Aorta (tissue), 5 donors: ENCODE measurements around the gene JARID2. TPM values are rescaled to one million over a fixed set of nuclear protein-coding genes. Genes with fewer than 3 reads are reported as not detected.
"Not testable (repeated sequence)": the region's sequence is repeated elsewhere in the genome, so short reads cannot be mapped to it uniquely, and the experiment has no call there.

Source experiments
- ATAC-seq: fragments of 200-7000 bp; cut with Tn5 transposase; one replicate; pipeline ENCODE4 v1.9.1; 2022; ENCODE audit warnings: moderate library complexity; ENCODE audit not compliant: low FRiP score
- DNase-seq, 2 donors: peaks; one replicate each; pipeline ENCODE4 v3.0.0-alpha.2; 2020
- H3K27ac ChIP-seq, 2 donors: one replicate each; pipeline ENCODE4 v1.5.1; 2013; ENCODE audit warnings: low read length in 2 of 2, mild to moderate bottlenecking in 2 of 2, moderate library complexity in 2 of 2, control low read depth in 1 of 2, inconsistent platforms in 1 of 2, low read depth in 1 of 2
- H3K27me3 ChIP-seq, 2 donors: one replicate each; pipeline ENCODE4 v1.6.1; 2013; ENCODE audit warnings: control low read depth in 1 of 2, low read length in 1 of 2, mild to moderate bottlenecking in 1 of 2, moderate library complexity in 1 of 2; ENCODE audit not compliant: insufficient read depth in 2 of 2, control insufficient read depth in 1 of 2
- H3K36me3 ChIP-seq, 2 donors: one replicate each; pipeline ENCODE4 v1.6.1; 2013; ENCODE audit warnings: control low read depth in 1 of 2, low read length in 1 of 2, mild to moderate bottlenecking in 1 of 2; ENCODE audit not compliant: insufficient read depth in 2 of 2, control insufficient read depth in 1 of 2
- H3K4me1 ChIP-seq, 2 donors: one replicate each; pipeline ENCODE4 v1.6.1; 2013; ENCODE audit warnings: low read length in 2 of 2, control low read depth in 1 of 2, mild to moderate bottlenecking in 1 of 2, moderate library complexity in 1 of 2; ENCODE audit not compliant: insufficient read depth in 2 of 2, control insufficient read depth in 1 of 2
- H3K4me3 ChIP-seq, 2 donors: one replicate each; pipeline ENCODE4 v1.5.1; 2013; ENCODE audit warnings: low read length in 2 of 2, control low read depth in 1 of 2, mild to moderate bottlenecking in 1 of 2
- H3K9me3 ChIP-seq: one replicate; pipeline ENCODE4 v1.6.1; 2013; ENCODE audit warnings: mild to moderate bottlenecking, low read length; ENCODE audit not compliant: control insufficient read depth
- WGBS, 2 donors: extraction: QIAGEN DNeasy Blood & Tissue Kit; methylation state at CpG; one replicate each; pipeline ENCODE4 v1.1.7; 2013; 5-methylcytosine and 5-hydroxymethylcytosine counted together
- intact Hi-C, 2 donors: fragments of 100-400 bp; cut with DNase I; formaldehyde crosslinking; loops; one replicate each; pipeline versions ENCODE4 v1.14.2 to v1.15.0; 2022
- polyA plus RNA-seq, 2 donors: library from polyadenylated mRNA; stranded (reverse); fragments of 200-250 nt; gene quantifications; one replicate each; pipeline ENCODE4 v1.2.3, GENCODE V29; 2013
- total RNA-seq, 2 donors: library from RNA; stranded (reverse); fragmentation: NEBNext Ultra II Directional; extraction: Animal tissue kit (Norgen Biotek cat#: 25700); gene quantifications; one replicate each; pipeline ENCODE4 v1.2.1, GENCODE V29; 2021
- donor health status: healthy with polysubstance abuse.
- donor health status: Bipolar disorder and iron deficiency.
- donor health status: DM: no; HTN: no; CAD: no.
- donor health status: DM: no; HTN: no; CAD: no.
- donor health status: DM: yes; HTN: yes; CAD: no.

JARID2 gene
- total and polyA plus RNA-seq, 4 donors = 0.88 to 13.0 (median 7.1) TPM

- no peak overlapping the region for H3K4me3 ChIP-seq
- H3K9me3 ChIP-seq = no peaks in the 10 kb centered on the region
- WGBS, 2 donors = 46 to 50% methylated on average over 1 of the region's 1 CpG
- no peak overlapping the region for H3K27ac ChIP-seq
- no peaks in the 10 kb centered on the region for H3K27me3 ChIP-seq
- intact Hi-C loops = no loop called here
- H3K4me1 ChIP-seq = peaks cover 0 to 1% of the 10 kb centered on the region in 2 donors
- H3K36me3 ChIP-seq = no peaks in the 10 kb centered on the region
- ATAC-seq (no peak), DNase-seq (no peak)
These were observed 164.9 kb downstream of the JARID2 start for GRCh38 chr6:15410752-15411151.

GRCh38 chr6:15411766-15412165 lies 165.9 kb downstream of the JARID2 start:
- ATAC-seq (no peak), DNase-seq (no peak)
- peaks cover 0 to 1% of the 10 kb centered on the region in 2 donors for H3K4me1 ChIP-seq
- H3K9me3 ChIP-seq = no peaks in the 10 kb centered on the region
- no peaks in the 10 kb centered on the region for H3K27me3 ChIP-seq
- H3K27ac ChIP-seq = no peak overlapping the region
- no peak overlapping the region for H3K4me3 ChIP-seq
- H3K36me3 ChIP-seq = no peaks in the 10 kb centered on the region
- 89 to 94% methylated on average over 2 of the region's 2 CpGs for WGBS, 2 donors
- intact Hi-C loops = no loop called here

- H3K9me3 ChIP-seq = no peaks in the 10 kb centered on the region
- WGBS, 2 donors = 94 to 99% methylated on average over 9 of the region's 9 CpGs
- H3K36me3 ChIP-seq = no peaks in the 10 kb centered on the region
- peaks cover 0 to 1% of the 10 kb centered on the region in 2 donors for H3K4me1 ChIP-seq
- no peak overlapping the region for H3K27ac ChIP-seq
- DNase-seq = no peak
- no peak overlapping the region for H3K4me3 ChIP-seq
- intact Hi-C loops = no loop called here
- ATAC-seq = no peak
- H3K27me3 ChIP-seq = no peaks in the 10 kb centered on the region
These were observed 166.9 kb downstream of the JARID2 start for GRCh38 chr6:15412767-15413166.

GRCh38 chr6:15413466-15414234 lies 167.8 kb downstream of the JARID2 start:
- no peak for ATAC-seq
- WGBS, 2 donors = 31 to 41% methylated on average over 6 of the region's 6 CpGs
- H3K27ac ChIP-seq = no peak overlapping the region

GRCh38 chr6:15414235-15414612 lies 168.4 kb downstream of the JARID2 start:
- H3K9me3 ChIP-seq = peaks cover 1% of the 10 kb centered on the region
- intact Hi-C loops = no loop called here
- H3K36me3 ChIP-seq = no peaks in the 10 kb centered on the region
- no peaks in the 10 kb centered on the region for H3K27me3 ChIP-seq
- peaks cover 0 to under 1% of the 10 kb centered on the region in 2 donors for H3K4me1 ChIP-seq
- 41 to 67% methylated on average over 2 of the region's 2 CpGs for WGBS, 2 donors
- H3K4me3 ChIP-seq = no peak overlapping the region
- no peak for ATAC-seq
- DNase-seq = no peak
- no peak overlapping the region for H3K27ac ChIP-seq

More at GRCh38 chr6:15413466-15414234, 167.8 kb downstream of the JARID2 start:
- Histone ChIP-seq H3K4me3 (no peak overlapping the region), H3K9me3 (peaks cover 1% of the 10 kb centered on the region), H3K27me3 (no peaks in the 10 kb centered on the region), H3K4me1 (peaks cover 0 to 1% of the 10 kb centered on the region in 2 donors), H3K36me3 (no peaks in the 10 kb centered on the region)
- no peak for DNase-seq
- intact Hi-C loops = no loop called here

GRCh38 chr6:15415622-15416021 lies 169.8 kb downstream of the JARID2 start:
- H3K4me3 ChIP-seq, ATAC-seq, H3K9me3 ChIP-seq, H3K27ac ChIP-seq, H3K4me1 ChIP-seq, intact Hi-C loops, H3K27me3 ChIP-seq, H3K36me3 ChIP-seq, DNase-seq: not testable (repeated sequence)
- WGBS, 2 donors = 96 to 100% methylated on average over 12 to 30 of the region's 30 CpGs

- DNase-seq (no peak), ATAC-seq (no peak)
- Histone ChIP-seq H3K4me3 (no peak overlapping the region), H3K4me1 (no peaks in the 10 kb centered on the region), H3K27ac (no peak overlapping the region), H3K27me3 (no peaks in the 10 kb centered on the region), H3K9me3 (peaks cover 1% of the 10 kb centered on the region), H3K36me3 (no peaks in the 10 kb centered on the region)
- intact Hi-C loops = no loop called here
- WGBS, 2 donors = 84 to 87% methylated on average over 6 of the region's 6 CpGs
These were observed 171.2 kb downstream of the JARID2 start for GRCh38 chr6:15416932-15417509.

- Histone ChIP-seq H3K36me3 (no peaks in the 10 kb centered on the region), H3K4me1 (no peaks in the 10 kb centered on the region), H3K9me3 (peaks cover 1% of the 10 kb centered on the region), H3K27me3 (no peaks in the 10 kb centered on the region), H3K27ac (no peak overlapping the region), H3K4me3 (no peak overlapping the region)
- DNase-seq = no peak
- no peak for ATAC-seq
- intact Hi-C loops = no loop called here
- WGBS, 2 donors = 92 to 93% methylated on average over 5 of the region's 5 CpGs
These were observed 171.9 kb downstream of the JARID2 start for GRCh38 chr6:15417811-15418210.

- 98 to 99% methylated on average over 2 of the region's 2 CpGs for WGBS, 2 donors
- Histone ChIP-seq H3K4me1 (no peaks in the 10 kb centered on the region), H3K27me3 (no peaks in the 10 kb centered on the region), H3K27ac (no peak overlapping the region), H3K9me3 (peaks cover 1% of the 10 kb centered on the region), H3K4me3 (no peak overlapping the region), H3K36me3 (no peaks in the 10 kb centered on the region)
- no peak for DNase-seq
- intact Hi-C loops = no loop called here
- no peak for ATAC-seq
These were observed 173.6 kb downstream of the JARID2 start for GRCh38 chr6:15419493-15419892.
